GM19395 (cell line): Measurements from ENCODE around the gene PRRT1.
"Not testable (repeated sequence)": the region's sequence is repeated elsewhere in the genome, so short reads cannot be mapped to it uniquely, and the experiment has no call there.

Experiments
- ATAC-seq: cut with Tn5 transposase; IDR thresholded peaks from one replicate; pipeline ENCODE4 v1.9.1; 2021; ENCODE audit warnings: mild to moderate bottlenecking, moderate library complexity; ENCODE audit not compliant: unreplicated experiment

PRRT1 gene

GRCh38 chr6:32151863-32152768, at the start of gene PRRT1:
Gene PRRT1 (minus strand): TSS chr6:32151939. CDS start chr6:32151827, 112 bp downstream.
- ATAC-seq: no peak

- no peak for ATAC-seq
Observed at GRCh38 chr6:32200711-32201475, 49.2 kb upstream of the PRRT1 start.

- ATAC-seq: no peak
Observed at GRCh38 chr6:32198866-32199265, 47.1 kb upstream of the PRRT1 start.

GRCh38 chr6:32198345-32198696, 46.6 kb upstream of the PRRT1 start:
- no peak for ATAC-seq

- ATAC-seq: no peak
Observed at GRCh38 chr6:32196682-32197616, 45.2 kb upstream of the PRRT1 start.

GRCh38 chr6:32195902-32196681, 44.4 kb upstream of the PRRT1 start:
- ATAC-seq: peak; percentile 78

GRCh38 chr6:32195652-32195901, 43.8 kb upstream of the PRRT1 start:
- no peak for ATAC-seq

GRCh38 chr6:32194825-32195651, 43.3 kb upstream of the PRRT1 start:
- ATAC-seq: peak; percentile 69

- no peak for ATAC-seq
Observed at GRCh38 chr6:32194388-32194787, 42.6 kb upstream of the PRRT1 start.

GRCh38 chr6:32193096-32193495, 41.4 kb upstream of the PRRT1 start:
- ATAC-seq: not testable (repeated sequence)

- no peak for ATAC-seq
Observed at GRCh38 chr6:32192608-32193039, 40.9 kb upstream of the PRRT1 start, which contains the start of gene GPSM3. Gene GPSM3 (minus strand): TSS chr6:32192643. CDS start chr6:32192513, 130 bp downstream.

GRCh38 chr6:32191696-32192607, 40.2 kb upstream of the PRRT1 start:
- ATAC-seq: no peak

GRCh38 chr6:32190911-32191677, 39.4 kb upstream of the PRRT1 start:
- no peak for ATAC-seq

GRCh38 chr6:32190054-32190851, 38.5 kb upstream of the PRRT1 start, which contains the start of gene PBX2:
Gene PBX2 (minus strand): TSS chr6:32190202. CDS start chr6:32189915, 287 bp downstream.
- no peak for ATAC-seq

GRCh38 chr6:32189742-32190053, 38.0 kb upstream of the PRRT1 start:
- ATAC-seq: no peak

GRCh38 chr6:32189069-32189741, 37.5 kb upstream of the PRRT1 start:
- no peak for ATAC-seq
